GM19397 (cell line): Measurements from ENCODE around the gene FDPS.
"Not testable (repeated sequence)": the region's sequence is repeated elsewhere in the genome, so short reads cannot be mapped to it uniquely, and the experiment has no call there.

ENCODE experiments used
- ATAC-seq: cut with Tn5 transposase; IDR thresholded peaks from one replicate; pipeline ENCODE4 v1.9.1; 2021; ENCODE audit warnings: mild to moderate bottlenecking, moderate library complexity; ENCODE audit not compliant: unreplicated experiment

FDPS gene

GRCh38 chr1:155285063-155285462 lies 23.6 kb upstream of the FDPS start:
- no peak for ATAC-seq

DNA sequence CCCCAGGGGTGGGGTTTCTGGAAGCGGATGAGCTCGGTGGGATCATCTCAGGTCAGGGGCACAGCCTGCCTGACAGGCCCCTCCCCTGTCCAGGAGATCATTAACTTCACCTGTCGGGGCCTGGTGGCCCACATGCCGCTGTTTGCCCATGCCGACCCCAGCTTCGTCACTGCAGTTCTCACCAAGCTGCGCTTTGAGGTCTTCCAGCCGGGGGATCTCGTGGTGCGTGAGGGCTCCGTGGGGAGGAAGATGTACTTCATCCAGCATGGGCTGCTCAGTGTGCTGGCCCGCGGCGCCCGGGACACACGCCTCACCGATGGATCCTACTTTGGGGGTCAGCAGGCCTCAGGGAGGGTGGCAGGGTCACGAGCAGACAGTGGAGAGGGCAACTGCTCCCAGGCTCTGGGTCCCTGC lies 23.0 kb upstream of the FDPS start:
- no peak for ATAC-seq

GRCh38 chr1:155286544-155286943 lies 22.1 kb upstream of the FDPS start:
- no peak for ATAC-seq

GRCh38 chr1:155287987-155288543 lies 20.6 kb upstream of the FDPS start:
- ATAC-seq, result no peak

GRCh38 chr1:155291006-155291405 lies 17.7 kb upstream of the FDPS start:
- ATAC-seq, result not testable (repeated sequence)

GRCh38 chr1:155293086-155293749 lies 15.4 kb upstream of the FDPS start:
- ATAC-seq, result no peak

DNA sequence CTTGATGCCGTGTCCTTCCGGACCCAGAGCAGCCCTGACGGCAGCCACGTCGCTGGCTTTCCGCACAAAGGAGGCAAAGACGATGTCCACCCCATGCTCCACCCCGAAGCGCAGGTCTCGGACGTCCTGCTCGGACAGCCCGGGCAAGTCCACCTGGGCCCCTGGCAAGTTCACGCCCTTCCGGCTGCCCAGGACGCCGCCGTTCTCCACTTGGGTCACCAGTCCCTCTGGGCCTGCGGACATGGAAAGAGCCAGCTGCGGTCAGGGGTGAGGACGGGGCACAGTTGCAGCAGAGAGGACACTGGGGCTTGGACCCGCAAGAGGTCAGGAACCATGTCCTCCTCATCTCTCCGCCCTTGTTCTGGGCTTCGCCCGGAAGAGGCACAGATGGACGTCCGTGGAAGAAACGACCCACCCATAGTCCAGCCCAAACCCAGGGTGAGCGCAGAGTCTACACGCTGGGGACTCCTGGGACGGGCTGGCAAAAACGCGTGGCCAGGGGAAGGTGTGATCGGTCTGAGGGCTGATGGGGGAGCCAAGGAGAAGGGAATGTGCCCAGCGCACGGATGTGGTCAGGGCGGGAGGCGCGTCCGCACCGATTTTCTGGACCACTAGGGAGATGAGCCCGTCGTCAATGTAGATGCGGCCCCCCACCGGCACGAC lies 14.0 kb upstream of the FDPS start:
- no peak for ATAC-seq

DNA sequence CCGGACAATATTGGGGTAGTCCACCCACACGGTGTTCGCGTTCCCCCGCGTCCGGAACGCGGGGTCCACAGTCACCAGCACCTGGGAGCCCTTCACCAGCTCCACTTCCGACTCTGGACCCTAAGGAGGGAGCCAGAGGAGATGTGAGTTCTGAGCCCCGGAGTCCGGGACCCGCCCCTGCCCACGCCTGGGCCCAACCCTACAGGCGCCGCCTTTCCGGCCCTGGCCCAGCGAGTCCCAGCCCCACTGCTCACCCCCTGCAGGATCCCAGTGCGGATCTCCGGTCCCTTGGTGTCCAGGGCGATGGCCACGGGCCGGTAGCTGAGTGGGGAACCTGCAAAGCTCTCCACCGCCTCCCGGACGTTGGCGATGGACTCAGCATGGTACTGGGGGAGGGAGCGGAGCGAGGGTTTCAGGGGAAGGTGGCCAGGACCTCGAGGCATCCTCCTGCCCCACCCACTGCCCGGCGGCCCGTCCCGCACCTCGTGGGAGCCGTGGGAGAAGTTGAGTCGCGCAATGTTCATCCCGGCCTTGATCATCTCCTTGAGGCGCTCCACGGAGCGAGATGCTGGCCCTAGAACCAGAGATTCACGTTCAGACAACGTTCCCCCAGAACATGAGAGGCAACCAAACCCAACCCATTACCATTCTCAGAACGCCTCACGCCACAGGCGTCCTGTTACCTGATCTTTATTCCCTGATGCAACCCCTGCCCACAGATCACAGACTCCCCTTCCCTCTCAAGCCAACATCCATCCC lies 13.3 kb upstream of the FDPS start:
- ATAC-seq, result no peak

DNA sequence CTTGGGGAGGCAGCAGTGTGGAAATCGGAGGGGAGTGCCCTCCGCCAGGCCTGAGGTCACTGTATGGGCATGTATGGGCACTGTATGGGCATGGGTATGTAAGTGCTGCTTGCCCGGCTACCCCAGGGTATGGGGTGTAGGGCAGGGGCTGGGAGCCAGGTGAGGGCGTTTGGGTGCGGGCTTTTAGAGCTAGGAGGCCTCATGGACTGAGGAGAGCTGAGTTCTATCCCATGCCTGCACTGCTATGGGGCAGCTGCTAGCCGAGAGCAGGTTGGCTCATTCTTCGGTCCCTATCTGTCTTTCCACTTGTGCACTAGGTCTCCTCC lies 12.8 kb upstream of the FDPS start:
- ATAC-seq, result no peak

- ATAC-seq, result no peak
Measured at GRCh38 chr1:155296661-155297060, 12.0 kb upstream of the FDPS start.

DNA sequence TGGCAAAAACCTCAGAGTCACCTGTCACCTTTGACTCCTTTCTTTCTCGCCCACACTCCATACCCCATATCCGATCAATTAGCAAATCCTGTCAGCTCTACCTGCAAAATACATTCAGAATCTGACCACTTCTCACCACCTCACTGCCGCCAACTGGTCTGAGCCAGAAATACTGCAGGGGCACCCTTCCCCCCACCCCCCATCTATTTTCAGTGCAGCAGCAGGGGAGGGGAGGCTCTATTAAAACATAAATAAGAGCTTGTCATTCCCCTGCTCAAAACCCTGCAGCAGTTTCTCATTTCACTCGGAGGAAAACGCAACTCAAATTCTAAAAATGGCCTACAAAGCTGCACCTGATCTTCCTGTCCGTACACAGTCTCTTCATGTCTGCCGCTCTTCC lies 11.3 kb upstream of the FDPS start:
- ATAC-seq, result no peak

GRCh38 chr1:155300024-155300423 lies 8.6 kb upstream of the FDPS start:
- ATAC-seq, result no peak

- ATAC-seq, result no peak
Measured at GRCh38 chr1:155300553-155301329, 7.9 kb upstream of the FDPS start.

GRCh38 chr1:155301342-155301841 lies 7.3 kb upstream of the FDPS start, which contains the start of gene PKLR:
Gene PKLR, minus strand, starts transcription at chr1:155301438. Its CDS starts 43 bp downstream, at chr1:155301395.
- no peak for ATAC-seq

DNA sequence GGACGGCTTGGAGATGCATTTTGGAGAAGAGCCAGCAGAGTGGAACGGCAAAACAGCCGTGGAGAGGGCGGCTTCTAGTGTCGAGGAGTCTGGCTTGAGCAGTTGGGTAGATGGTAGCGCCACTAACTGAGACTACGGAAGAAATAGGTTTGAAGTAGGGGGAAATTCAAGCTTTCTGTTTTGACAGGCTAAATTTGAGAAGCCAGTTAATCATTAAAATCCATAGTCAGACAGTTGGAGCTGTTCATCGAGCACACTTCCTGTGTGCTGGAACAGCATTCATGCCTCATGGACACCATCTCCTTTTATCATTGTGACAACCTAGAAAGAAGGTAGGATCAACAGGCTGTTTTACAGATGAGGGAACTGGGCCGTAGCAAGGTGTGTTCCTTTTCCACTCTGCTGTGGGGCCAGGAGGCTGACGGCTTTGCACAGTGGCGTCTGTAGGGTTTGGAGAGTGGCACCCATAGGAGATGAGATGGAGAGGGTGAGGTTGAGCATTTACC lies 4.1 kb upstream of the FDPS start:
- no peak for ATAC-seq

DNA sequence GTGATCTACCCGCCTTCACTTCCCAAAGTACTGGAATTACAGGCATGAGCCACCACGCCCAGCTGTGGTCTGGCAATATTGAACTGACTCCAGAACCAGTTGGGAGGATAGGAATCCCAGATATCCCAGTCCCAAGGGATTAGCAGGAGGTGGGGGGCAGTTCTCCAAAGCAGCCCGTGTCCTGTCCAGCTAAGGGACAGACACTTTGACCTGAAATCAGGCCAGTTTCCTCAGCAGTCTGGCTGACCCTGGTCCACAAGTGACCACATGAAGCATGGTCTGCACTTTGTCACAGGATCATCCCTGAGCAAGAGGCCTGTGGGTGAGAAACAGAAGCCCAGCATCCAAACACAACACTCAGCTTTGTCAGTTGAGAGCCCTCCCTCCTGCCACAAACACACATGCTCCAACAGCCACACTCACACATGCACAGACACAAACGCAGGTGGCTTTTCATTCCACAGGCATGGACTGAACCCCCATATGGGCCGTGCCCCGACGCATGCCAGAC lies 2.7 kb upstream of the FDPS start:
- no peak for ATAC-seq

DNA sequence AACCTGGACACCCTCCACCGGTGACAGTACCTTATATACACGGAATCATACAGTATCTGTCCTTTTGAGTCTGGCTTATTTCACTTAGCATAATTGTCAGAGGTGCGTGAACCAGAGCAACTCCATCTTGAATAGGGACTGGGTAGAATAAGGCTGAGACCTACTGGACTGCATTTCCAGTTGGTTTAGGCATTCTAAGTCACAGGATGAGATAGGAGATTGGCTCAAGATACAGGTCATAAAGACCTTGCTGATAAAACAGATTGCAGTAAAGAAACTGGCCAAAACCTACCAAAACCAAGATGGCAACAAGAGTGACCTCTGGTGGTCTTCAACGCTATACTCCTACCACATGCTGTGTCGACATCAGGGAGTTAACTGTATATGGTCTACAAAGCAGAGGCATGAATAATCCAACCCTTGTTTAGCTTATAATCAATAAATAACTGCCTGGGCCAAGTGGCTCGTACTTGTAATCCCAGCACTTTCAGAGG lies 1.4 kb upstream of the FDPS start:
- no peak for ATAC-seq

DNA sequence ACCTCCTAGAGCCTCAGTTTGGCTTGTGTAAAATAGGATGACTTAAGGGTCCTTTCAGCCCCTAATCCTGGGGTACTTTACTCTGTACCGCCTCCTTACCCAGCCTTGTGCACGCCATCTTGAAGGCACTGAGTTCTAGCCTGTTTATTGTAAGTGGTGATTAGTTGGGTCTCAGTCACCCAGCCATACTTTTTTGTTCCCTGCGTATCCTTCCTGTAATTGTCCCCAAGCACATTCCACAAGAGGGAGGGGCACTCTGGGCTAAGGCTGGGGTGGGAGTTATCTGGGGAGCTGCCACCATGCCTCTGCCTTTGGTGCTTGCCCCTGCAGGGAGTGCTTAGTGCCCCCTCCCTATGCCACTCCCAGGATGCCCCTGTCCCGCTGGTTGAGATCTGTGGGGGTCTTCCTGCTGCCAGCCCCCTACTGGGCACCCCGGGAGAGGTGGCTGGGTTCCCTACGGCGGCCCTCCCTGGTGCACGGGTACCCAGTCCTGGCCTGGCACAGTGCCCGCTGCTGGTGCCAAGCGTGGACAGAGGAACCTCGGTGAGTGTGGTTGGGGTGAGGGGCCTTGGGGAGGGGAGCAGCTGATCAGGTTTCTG lies 856 bp downstream of the FDPS start:
- ATAC-seq, result no peak

DNA sequence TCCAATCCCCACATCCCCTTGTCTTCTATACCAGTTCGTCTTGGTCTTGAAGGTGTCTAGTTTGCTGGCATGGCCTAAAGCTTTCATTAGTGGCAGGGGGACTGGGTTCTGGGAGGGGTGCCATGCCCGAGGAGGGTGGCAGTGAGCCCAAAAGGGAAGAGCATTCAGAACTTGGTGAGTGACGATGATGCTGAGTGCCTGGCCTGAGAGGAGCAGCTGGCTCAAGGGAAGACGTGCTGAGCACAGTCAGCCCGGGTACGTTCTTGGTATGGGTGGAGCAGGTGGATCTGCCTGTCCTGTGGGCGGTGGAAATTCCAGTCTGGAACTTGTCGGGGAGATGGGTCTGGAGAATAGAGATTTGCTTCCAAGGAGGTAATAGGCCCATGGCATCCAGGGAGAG lies 4.6 kb downstream of the FDPS start:
- ATAC-seq, result no peak

GRCh38 chr1:155316922-155317321 lies 8.3 kb downstream of the FDPS start:
- ATAC-seq, result no peak
